Dermis blood vessel endothelial cell (primary cell): ENCODE results near the gene EPHB1. TPM values are rescaled to one million over a fixed set of nuclear protein-coding genes. Genes with fewer than 3 reads are reported as not detected.
A peak's percentile ranks its signal among the peaks of the same experiment; 100 is the strongest.
"Not testable (repeated sequence)": the region's sequence is repeated elsewhere in the genome, so short reads cannot be mapped to it uniquely, and the experiment has no call there.

ENCODE experiments used
- DNase-seq: peaks from one replicate; pipeline ENCODE4 v3.0.0; 2010
- total RNA-seq: library from RNA; depleted of rRNA; stranded (reverse); fragments of >200 nt; gene quantifications from 2 replicates; pipeline ENCODE4 v1.2.3, GENCODE V29; 2014

EPHB1 gene
- total RNA-seq, 1 donor from 2014 or later = 6.5 TPM

GRCh38 chr3:134956844-134957243 is 161.8 kb downstream of the EPHB1 start:
- no peak for DNase-seq

GRCh38 chr3:134959516-134959915 is 164.5 kb downstream of the EPHB1 start:
- DNase-seq = no peak

GRCh38 chr3:134964226-134964625 is 169.2 kb downstream of the EPHB1 start:
- no peak for DNase-seq

DNA sequence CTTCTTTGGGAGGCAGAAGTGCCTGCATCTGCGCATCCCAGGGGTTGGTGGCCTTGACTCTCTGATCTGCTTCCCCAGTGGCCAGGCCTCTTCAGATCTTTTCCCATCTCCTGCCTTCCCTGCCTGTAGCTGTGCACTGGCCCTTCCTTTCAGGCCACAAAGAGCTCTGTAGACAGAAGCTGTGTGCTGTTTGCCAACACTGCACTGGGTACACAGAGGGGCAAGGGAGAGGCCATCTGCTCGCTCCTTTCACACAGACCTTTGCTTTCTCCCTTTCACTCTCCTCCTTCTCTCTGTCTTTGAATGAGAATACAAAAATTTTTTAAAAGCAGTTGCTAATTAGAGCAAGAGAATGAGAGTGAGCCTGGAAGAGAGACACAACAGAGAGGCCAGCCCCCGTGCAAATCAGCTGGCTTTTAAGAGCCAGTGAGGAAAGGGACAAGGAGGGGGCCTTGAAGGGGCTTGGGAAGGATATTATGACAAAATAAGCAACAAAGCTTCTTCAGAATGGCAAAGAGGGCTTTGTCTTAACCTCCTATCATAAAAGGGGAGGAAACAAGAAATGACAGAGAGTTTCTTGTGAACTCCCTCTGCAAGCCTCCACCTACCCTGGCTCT is 170.9 kb downstream of the EPHB1 start:
- no peak for DNase-seq

- no peak for DNase-seq
Observed at GRCh38 chr3:134970895-134971294, 175.8 kb downstream of the EPHB1 start.

DNA sequence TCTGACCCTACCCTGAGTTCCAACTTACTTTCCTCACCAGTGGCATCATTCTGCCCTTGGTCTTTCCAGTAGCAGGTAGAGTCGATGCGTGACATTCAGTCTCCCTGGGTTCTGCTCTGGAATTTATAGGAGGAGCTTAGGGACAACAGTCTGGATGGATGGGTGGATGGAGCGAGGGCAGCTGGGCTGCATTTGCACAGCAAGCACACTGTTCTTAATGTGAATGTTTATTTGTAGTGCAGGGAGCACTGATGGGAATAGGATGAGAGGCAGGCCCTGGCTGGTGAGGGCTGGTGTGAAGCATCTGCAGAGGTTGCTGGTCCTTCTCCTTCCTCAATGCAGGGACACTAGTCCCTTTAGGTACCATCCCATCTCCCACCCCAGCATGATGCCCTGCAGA is 176.2 kb downstream of the EPHB1 start:
- no peak for DNase-seq

DNA sequence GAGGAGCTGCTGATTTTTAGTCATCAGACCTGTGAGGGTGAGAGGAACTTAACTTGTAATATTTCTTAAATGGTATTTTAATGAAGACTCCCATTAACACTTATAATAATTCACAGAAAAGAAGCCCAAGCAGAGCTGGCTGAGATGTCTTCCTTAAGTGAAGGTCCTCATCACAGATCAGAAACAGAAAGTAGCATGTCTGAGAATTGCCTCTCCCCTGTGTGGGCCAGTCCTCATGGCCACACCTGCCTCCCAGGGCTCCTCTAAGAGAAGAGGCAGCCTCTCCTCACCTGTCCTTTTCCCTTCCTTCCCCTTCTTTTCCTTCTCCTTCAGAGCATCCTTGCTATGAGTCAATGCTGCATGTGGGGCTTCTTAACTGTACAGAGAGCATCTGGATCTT is 176.8 kb downstream of the EPHB1 start:
- DNase-seq = not testable (repeated sequence)

- no peak for DNase-seq
Observed at GRCh38 chr3:134972836-134973455, 177.9 kb downstream of the EPHB1 start.

- DNase-seq = peak; percentile 37
Observed at GRCh38 chr3:134974624-134975023, 179.6 kb downstream of the EPHB1 start.

DNA sequence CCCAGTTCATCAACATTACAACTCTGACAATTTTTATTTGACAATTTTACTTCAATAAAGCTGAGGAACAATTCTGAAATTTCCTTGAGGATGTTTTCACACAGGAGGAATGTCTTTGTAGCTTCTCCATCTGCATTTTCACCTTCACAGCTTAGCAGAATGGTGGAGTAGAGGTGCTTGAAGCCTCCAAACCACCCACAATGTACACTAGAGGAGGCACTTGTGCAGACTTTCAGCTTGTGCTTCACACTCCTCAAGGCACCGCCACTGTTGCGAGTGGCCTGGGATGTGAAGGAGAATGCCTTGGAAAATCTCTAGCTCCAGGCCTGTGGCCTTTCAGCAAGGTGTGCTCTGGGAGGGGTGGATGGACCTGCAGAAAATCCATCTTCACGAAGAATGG is 181.9 kb downstream of the EPHB1 start:
- DNase-seq = no peak

DNA sequence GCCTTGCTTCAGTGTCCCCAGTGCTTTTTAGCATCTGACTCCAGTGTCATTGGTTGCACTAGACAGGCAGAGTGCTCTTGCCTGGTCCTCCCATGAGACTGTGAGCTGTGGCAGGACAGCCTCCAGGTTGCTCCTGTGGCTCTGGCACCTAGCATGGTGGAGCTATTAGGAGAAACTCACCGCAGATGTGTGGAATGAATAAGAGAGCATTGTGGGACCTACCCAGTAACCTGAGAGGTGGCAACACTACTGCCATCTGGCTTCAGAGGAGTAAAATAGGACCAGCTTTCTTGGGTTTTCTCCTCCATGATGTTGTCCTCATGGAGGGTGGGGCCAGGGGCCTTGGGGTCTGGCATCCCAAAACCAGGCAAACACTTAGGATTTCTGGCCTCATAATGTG is 183.6 kb downstream of the EPHB1 start:
- DNase-seq = no peak

GRCh38 chr3:134985864-134986715 is 191.0 kb downstream of the EPHB1 start:
- no peak for DNase-seq

DNA sequence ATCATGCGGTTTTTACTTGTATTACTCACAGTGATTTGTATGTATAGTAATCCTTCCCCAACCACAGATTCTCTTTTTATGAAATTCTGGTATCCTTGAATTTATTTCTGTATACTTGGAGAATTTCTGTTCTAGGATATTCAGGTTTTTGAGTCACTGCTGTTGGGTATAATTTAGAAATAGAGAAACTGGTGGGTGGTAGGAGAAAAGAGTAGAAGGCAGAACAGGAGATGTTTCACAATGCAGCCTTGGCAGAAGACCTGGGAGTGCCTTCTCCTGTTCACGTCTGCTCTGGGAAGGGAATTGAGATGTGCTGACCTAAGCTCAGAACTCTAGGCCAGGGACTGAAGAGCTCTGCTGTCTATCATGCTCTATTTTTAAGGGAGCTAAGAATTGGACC is 193.6 kb downstream of the EPHB1 start:
- DNase-seq = no peak

- DNase-seq = no peak
Observed at GRCh38 chr3:134991003-134991402, 195.9 kb downstream of the EPHB1 start.

GRCh38 chr3:134991472-134992010 is 196.5 kb downstream of the EPHB1 start:
- no peak for DNase-seq

- DNase-seq = no peak
Observed at GRCh38 chr3:134992180-134992579, 197.1 kb downstream of the EPHB1 start.

GRCh38 chr3:134992586-134992985 is 197.5 kb downstream of the EPHB1 start:
- no peak for DNase-seq

DNA sequence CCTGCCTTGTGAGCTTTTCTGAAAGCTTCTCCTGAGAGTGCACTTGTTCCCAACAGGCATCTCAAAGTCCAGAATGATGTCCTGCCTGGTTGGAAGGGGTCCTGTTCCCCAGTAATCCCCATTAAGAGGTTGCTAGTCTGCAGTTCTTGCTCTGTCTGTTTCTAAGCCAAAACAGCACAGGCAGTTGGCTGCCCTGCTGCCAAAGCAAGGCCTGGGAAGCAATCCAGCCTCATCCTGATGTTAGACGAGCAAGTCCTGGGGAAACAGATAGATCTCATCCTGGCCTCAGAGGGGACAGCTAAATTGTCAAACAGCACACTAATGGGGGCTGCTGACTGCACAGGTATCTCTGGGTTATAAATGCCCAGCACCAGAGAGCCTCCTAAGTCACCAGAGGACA is 198.0 kb downstream of the EPHB1 start:
- no peak for DNase-seq

DNA sequence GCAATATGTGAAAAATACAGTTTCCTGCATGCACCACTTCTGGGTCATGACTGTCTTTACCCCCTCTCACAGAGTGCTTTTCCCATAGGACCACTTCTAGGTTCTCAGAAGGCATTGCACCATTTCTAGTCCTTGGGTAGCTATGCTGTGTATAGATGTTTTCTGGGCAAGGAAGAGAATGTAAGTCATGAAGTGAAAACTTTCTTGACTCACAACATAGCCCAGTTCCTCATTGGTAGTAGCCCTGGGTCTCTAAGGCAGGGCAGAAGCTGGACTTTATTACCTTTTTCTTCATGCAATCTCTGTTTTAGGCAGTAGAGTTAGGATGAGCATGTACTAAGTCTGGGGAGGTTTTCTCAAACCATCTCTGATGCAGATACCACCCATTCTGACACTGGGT is 203.1 kb downstream of the EPHB1 start:
- no peak for DNase-seq

GRCh38 chr3:134998855-134999254 is 203.8 kb downstream of the EPHB1 start:
- DNase-seq = no peak

GRCh38 chr3:135000465-135000864 is 205.4 kb downstream of the EPHB1 start:
- no peak for DNase-seq

- not testable (repeated sequence) for DNase-seq
Observed at GRCh38 chr3:135005616-135006015, 210.6 kb downstream of the EPHB1 start.

DNA sequence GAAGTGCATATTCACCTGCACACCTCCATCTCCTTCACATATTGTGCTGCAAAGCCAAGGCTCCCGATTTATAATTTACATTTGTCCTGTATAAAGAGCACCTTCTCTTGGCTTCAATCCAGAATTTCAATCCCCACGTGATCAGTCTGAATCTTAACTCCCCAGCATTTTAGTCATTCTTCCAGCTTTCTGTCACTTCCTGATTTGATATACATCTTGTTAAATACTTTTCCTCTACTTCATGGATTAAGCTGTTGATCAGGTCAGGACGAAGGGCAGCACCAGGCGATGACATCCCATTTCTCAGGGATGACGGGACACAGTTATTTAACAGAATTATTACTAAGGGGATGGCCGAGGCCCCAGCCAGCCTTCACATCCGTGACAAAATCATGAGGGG is 212.5 kb downstream of the EPHB1 start:
- peak; percentile 27 for DNase-seq

GRCh38 chr3:135008326-135008725 is 213.3 kb downstream of the EPHB1 start:
- no peak for DNase-seq
